DND-41 (cell line): ENCODE results near the gene TMEM260.

ENCODE experiments used
- EZH2 ChIP-seq: IDR thresholded peaks from 3 replicates; pipeline ENCODE4 v1.6.1; 2012; ENCODE audit warnings: borderline replicate concordance, low read depth, mild to moderate bottlenecking, moderate library complexity, low read length, inconsistent platforms; ENCODE audit not compliant: severe bottlenecking
- TF ChIP-seq, protein P1 (sequence below): IDR thresholded peaks from 2 replicates; pipeline ENCODE4 v1.5.1; 2012; ENCODE audit warnings: borderline replicate concordance, low read length, moderate library complexity, mild to moderate bottlenecking; ENCODE audit not compliant: poor library complexity, severe bottlenecking; ENCODE audit errors: extremely low read depth

GRCh38 chr14:56678838-56679237 lies 99.2 kb downstream of the TMEM260 start:
- TF ChIP-seq, protein P1, sequence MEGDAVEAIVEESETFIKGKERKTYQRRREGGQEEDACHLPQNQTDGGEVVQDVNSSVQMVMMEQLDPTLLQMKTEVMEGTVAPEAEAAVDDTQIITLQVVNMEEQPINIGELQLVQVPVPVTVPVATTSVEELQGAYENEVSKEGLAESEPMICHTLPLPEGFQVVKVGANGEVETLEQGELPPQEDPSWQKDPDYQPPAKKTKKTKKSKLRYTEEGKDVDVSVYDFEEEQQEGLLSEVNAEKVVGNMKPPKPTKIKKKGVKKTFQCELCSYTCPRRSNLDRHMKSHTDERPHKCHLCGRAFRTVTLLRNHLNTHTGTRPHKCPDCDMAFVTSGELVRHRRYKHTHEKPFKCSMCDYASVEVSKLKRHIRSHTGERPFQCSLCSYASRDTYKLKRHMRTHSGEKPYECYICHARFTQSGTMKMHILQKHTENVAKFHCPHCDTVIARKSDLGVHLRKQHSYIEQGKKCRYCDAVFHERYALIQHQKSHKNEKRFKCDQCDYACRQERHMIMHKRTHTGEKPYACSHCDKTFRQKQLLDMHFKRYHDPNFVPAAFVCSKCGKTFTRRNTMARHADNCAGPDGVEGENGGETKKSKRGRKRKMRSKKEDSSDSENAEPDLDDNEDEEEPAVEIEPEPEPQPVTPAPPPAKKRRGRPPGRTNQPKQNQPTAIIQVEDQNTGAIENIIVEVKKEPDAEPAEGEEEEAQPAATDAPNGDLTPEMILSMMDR: no peak
- TF ChIP-seq EZH2: no peak
